ENCODE data around the gene AIG1. TPM values are rescaled to one million over a fixed set of nuclear protein-coding genes. Genes with fewer than 3 reads are reported as not detected.

The AIG1 gene
- total RNA-seq, 2 donors from 2014 or later: 41.3 to 67.0 TPM

DNA sequence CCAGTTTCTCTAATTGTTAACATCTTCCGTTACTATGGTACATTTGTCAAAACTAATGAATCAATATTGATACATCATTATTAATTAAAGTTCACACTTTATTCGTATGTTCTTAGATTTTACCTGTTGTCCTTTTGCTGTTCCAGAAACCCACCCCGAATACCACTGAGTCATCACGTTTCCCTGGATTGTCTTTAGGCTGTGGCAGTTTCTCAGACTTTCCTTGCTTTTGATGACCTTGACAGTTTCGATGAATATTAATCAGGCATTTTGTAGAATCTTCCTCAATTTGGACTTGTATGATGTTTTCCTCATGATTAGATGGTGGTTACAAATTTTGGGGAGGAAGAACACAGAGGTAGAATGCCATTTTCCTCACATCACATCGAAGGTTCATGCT lies 39.1 kb upstream of the AIG1 start:
- Histone ChIP-seq H3K27me3 (replicated peaks; ENCODE audit: insufficient read depth) (no peaks in the 10 kb centered on the region), H3K36me3 (no peaks in the 10 kb centered on the region), H3K9me3 (no peaks in the 10 kb centered on the region), H3K4me1 (replicated peaks) (no peaks in the 10 kb centered on the region), H3K27ac (no peak overlapping the region), H3K4me3 (no peak overlapping the region)
- 98% methylated on average over 6 of the region's 6 CpGs for WGBS
- TF ChIP-seq POLR2AphosphoS5 (IDR thresholded peaks at IDR 0.05) (no peak), POLR2A (IDR thresholded peaks at IDR 0.05) (no peak)
- TF ChIP-seq, protein P1, sequence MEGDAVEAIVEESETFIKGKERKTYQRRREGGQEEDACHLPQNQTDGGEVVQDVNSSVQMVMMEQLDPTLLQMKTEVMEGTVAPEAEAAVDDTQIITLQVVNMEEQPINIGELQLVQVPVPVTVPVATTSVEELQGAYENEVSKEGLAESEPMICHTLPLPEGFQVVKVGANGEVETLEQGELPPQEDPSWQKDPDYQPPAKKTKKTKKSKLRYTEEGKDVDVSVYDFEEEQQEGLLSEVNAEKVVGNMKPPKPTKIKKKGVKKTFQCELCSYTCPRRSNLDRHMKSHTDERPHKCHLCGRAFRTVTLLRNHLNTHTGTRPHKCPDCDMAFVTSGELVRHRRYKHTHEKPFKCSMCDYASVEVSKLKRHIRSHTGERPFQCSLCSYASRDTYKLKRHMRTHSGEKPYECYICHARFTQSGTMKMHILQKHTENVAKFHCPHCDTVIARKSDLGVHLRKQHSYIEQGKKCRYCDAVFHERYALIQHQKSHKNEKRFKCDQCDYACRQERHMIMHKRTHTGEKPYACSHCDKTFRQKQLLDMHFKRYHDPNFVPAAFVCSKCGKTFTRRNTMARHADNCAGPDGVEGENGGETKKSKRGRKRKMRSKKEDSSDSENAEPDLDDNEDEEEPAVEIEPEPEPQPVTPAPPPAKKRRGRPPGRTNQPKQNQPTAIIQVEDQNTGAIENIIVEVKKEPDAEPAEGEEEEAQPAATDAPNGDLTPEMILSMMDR (IDR thresholded peaks at IDR 0.05): no peak
- intact Hi-C loops (cut with DNase I): loop anchor here (10.0 kb wide), 1 partner anchor 547 kb away; no protein-coding TSS in a partner anchor
- no peak for DNase-seq (ENCODE audit: low spot score)

DNA sequence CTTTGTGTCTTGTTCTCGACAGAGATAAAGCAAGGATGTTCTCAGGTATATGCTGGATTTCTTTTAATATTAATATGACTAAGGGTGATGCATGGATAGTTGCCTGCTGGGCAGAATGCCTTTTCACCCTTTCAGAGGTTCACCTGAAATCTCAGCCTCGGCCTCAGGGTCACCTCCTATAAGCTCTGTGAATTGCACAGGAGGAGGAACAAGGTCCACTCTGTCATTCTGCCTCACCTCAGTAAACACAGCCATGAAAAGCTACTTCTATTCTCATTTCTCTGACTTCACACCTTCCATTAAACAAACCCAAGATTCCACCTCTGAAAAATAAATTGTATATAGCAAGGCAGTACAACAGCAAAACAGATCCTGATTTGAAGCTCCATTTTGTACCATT lies 38.1 kb upstream of the AIG1 start:
- no peaks in the 10 kb centered on the region for H3K36me3 ChIP-seq
- no peak for DNase-seq (ENCODE audit: low spot score)
- H3K27me3 ChIP-seq (replicated peaks; ENCODE audit: insufficient read depth): no peaks in the 10 kb centered on the region
- no peak overlapping the region for H3K27ac ChIP-seq
- WGBS: 77% methylated on average over 2 of the region's 2 CpGs
- intact Hi-C loops (cut with DNase I): loop anchor here (10.0 kb wide), 1 partner anchor 548 kb away; no protein-coding TSS in a partner anchor
- no peak overlapping the region for H3K4me3 ChIP-seq
- H3K4me1 ChIP-seq (replicated peaks): no peaks in the 10 kb centered on the region
- TF ChIP-seq, protein P1 (IDR thresholded peaks at IDR 0.05): no peak
- no peak for TF ChIP-seq POLR2A (IDR thresholded peaks at IDR 0.05)
- TF ChIP-seq POLR2AphosphoS5 (IDR thresholded peaks at IDR 0.05): no peak
- no peaks in the 10 kb centered on the region for H3K9me3 ChIP-seq

DNA sequence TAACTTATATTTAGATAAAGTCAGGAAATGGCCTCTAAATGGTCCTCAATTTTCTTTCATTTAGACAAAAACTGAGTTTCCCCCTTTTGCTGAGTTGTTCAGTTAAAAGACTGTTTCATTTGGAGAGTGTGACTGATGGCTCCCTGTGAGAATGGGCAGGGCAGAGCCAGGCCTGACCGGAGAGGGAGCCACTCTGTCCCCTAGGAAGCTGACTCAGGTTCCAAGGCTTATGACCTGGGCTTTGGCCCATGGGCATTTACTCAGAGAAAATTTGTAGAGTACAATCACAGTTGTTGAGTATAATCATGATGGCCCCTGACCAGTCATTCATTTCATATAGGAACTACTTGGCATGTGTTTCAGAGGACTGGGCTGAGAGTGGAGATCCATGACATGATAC lies 37.0 kb upstream of the AIG1 start:
- 75% methylated on average over 1 of the region's 1 CpG for WGBS
- Histone ChIP-seq H3K27ac (no peak overlapping the region), H3K4me3 (no peak overlapping the region), H3K4me1 (replicated peaks) (no peaks in the 10 kb centered on the region), H3K27me3 (replicated peaks; ENCODE audit: insufficient read depth) (no peaks in the 10 kb centered on the region), H3K36me3 (no peaks in the 10 kb centered on the region), H3K9me3 (no peaks in the 10 kb centered on the region)
- intact Hi-C loops (cut with DNase I): loop anchor here (10.0 kb wide), 1 partner anchor 549 kb away; no protein-coding TSS in a partner anchor
- no peak for DNase-seq (ENCODE audit: low spot score)
- no peak for TF ChIP-seq POLR2AphosphoS5 (IDR thresholded peaks at IDR 0.05)
- TF ChIP-seq POLR2A (IDR thresholded peaks at IDR 0.05): no peak
- TF ChIP-seq, protein P1 (IDR thresholded peaks at IDR 0.05): no peak

DNA sequence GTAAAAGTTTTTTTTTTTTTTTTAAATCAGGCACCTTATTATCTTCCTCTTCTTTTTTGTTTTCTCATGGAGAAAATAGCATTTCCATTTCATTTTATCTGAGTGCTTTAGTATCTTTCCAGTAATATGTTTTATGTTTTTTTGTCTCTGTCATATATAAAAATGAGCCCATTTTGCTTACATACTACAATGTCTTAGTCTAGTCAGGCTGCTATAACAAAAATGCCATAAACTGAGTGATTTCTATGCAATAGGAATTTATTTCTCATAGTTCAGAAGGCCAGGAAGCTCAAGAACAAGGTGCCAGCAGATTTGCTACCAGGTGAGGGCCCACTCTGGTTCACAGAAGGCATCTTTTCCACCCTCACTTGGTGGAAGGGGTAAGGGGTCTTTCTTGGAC lies 35.7 kb upstream of the AIG1 start:
- intact Hi-C loops (cut with DNase I): loop anchor here (10.0 kb wide), 1 partner anchor 550 kb away; no protein-coding TSS in a partner anchor
- Histone ChIP-seq H3K36me3 (no peaks in the 10 kb centered on the region), H3K4me1 (replicated peaks) (no peaks in the 10 kb centered on the region), H3K9me3 (no peaks in the 10 kb centered on the region), H3K4me3 (no peak overlapping the region), H3K27ac (no peak overlapping the region), H3K27me3 (replicated peaks; ENCODE audit: insufficient read depth) (no peaks in the 10 kb centered on the region)
- TF ChIP-seq POLR2A (IDR thresholded peaks at IDR 0.05) (no peak), POLR2AphosphoS5 (IDR thresholded peaks at IDR 0.05) (no peak)
- TF ChIP-seq, protein P1 (IDR thresholded peaks at IDR 0.05): no peak
- no peak for DNase-seq (ENCODE audit: low spot score)

DNA sequence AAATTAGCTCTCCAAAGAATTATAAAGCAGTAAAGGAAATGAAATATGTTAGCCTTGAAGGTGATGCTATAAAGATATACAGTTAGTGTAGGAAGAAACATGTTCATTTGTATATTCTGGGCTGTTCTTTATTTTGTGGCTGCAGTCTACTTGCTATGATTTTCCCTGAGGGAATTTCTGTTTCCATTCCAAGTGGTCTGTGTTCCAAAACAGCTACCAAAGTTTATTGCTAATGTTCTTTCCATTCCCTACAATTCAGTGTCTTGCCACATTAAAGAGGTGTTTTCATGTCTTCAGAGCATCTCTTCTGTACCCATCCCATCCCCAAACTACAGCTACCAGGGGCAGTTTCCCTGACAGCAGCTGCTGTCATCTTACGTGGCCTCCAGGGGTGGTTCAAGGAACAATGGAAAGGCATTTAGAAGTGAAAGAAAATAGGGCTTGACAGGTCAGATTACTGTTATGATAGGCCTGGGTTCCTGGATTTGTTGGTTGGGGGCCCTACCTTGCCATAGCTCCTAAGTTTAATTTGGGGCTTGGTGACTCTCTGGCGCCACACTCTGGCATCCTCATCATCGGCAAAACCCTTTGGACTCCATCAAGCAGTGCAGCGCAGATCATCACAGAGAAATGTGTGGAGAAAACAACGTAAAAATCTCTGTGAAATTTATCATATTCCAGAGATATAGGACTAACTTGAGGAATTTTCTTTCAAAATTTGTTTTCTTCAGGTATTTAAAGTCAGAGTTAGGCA lies 33.8 kb upstream of the AIG1 start:
- WGBS: 60% methylated on average over 5 of the region's 5 CpGs
- no peaks in the 10 kb centered on the region for H3K36me3 ChIP-seq
- H3K4me3 ChIP-seq: no peak overlapping the region
- no peaks in the 10 kb centered on the region for H3K4me1 ChIP-seq (replicated peaks)
- intact Hi-C loops (cut with DNase I): loop anchor here (2.0 to 10.0 kb wide), 2 partner anchors 334 to 552 kb away; no protein-coding TSS in a partner anchor
- H3K27me3 ChIP-seq (replicated peaks; ENCODE audit: insufficient read depth): no peaks in the 10 kb centered on the region
- H3K27ac ChIP-seq: no peak overlapping the region
- no peaks in the 10 kb centered on the region for H3K9me3 ChIP-seq
- no peak for TF ChIP-seq POLR2AphosphoS5 (IDR thresholded peaks at IDR 0.05)
- TF ChIP-seq, protein P1 (IDR thresholded peaks at IDR 0.05): peak in 3 of 4 experiments; percentile 49 to 64 (median 50)
- peak; percentile 13 for DNase-seq (ENCODE audit: low spot score)
